H1 (cell line): Measurements from ENCODE around the gene TAPT1. TPM values are rescaled to one million over a fixed set of nuclear protein-coding genes. Genes with fewer than 3 reads are reported as not detected.

ENCODE experiments used
- SIRT6 ChIP-seq: IDR thresholded peaks from one replicate; pipeline ENCODE4 v1.7.1; 2012; ENCODE audit warnings: low read length, inconsistent platforms
- polyA plus RNA-seq, 7 experiments: library from polyadenylated mRNA; depleted of rRNA in 3 of 7; stranded (reverse) in 5 of 7; unstranded in 2 of 7; fragments of >200 nt in 5 of 7; fragments of 200-250 nt in 2 of 7; gene quantifications; 1 replicate in 5 of 7; 2 replicates in 1 of 7; 4 replicates in 1 of 7; pipeline versions ENCODE4 v1.2.1 to v1.2.3, GENCODE V29; 2011 to 2013; ENCODE audit warnings: missing spikeins in 2 of 7, mixed read lengths in 2 of 7
- total RNA-seq: library from RNA; stranded (reverse); fragmentation: NEBNext Ultra II Directional; extraction: Animal tissue kit (Norgen Biotek cat#: 25700); gene quantifications from 2 replicates; pipeline ENCODE4 v1.2.1, GENCODE V29; 2021

TAPT1 gene
- total and polyA plus RNA-seq, 2 of the 8 experiments (the other 6 are each of a cell fraction or from before 2014, with no cell fraction given), result 4.2 to 15.3 TPM

DNA sequence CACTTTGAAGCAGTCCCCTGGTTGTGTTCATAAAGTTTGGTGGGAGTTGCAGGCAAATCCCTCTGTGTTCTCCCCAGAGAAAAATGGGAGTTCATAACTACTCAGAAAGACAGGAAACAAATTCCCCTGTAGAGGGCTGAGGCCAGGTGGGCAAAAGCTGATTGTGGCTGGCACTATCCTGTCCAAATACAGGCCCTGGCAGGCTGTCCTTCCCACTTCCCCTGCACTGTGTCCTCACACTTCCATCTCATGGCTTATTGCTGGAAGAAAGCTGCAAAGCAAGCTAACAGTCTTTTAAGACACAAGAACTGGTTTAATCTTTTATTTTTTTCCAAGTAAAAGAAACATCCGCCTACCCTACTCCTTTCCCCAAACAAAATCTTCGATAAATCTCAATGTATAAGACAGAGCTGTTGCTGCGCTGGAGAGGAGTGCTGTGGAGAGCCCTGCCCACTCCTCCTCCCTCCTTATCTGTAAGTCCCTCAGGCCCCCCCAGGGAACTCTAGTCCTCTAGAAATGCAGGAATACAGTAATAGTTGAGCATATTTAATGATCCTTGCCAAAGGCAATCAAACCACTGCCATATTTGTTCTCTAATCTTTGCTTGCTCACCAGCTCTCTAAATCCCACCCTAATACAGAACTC lies 14.0 kb downstream of the TAPT1 start (continued):
- TF ChIP-seq SIRT6, result no peak
